GM13976 (cell line): ENCODE measurements around the gene ZFYVE28.

Source experiments
- DNase-seq: peaks from one replicate; pipeline ENCODE4 v3.0.0; 2012; ENCODE audit warnings: low spot score
- in situ Hi-C: fragments of 300-500 bp; cut with MboI; formaldehyde crosslinking; loops from one replicate; pipeline ENCODE4 v1.12.0; 2022; ENCODE audit warnings: low sequenced_read_pairs, mixed read lengths, inconsistent platforms; ENCODE audit not compliant: unreplicated experiment
- TF ChIP-seq, protein P1 (sequence below): IDR thresholded peaks from 2 replicates; pipeline ENCODE4 v1.5.1; 2012; ENCODE audit warnings: borderline replicate concordance, mild to moderate bottlenecking; ENCODE audit not compliant: insufficient read depth; ENCODE audit errors: extremely low read depth, missing control alignments, control extremely low read depth

The ZFYVE28 gene

DNA sequence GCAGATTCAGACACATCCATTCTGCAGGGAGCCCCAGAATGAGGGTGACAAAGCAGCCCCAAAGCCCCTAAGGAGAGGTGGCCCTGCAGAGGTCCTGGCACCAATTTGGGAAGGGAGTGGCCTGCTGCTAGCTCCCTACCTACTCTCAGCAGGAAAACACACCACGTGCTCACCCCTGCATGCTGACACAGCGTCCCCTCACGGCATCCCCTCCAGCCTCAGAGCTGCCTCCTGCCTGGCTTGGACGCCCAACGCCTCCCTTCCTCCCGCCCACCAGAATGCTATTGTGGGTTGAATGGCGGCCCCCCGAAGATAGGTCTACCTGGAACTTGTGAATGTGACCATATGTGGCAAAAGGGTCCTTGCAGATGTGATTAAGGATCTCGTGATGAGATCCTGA, 28.8 kb downstream of the ZFYVE28 start:
- DNase-seq, result no peak
- in situ Hi-C loops, result no loop called here
- TF ChIP-seq, protein P1, sequence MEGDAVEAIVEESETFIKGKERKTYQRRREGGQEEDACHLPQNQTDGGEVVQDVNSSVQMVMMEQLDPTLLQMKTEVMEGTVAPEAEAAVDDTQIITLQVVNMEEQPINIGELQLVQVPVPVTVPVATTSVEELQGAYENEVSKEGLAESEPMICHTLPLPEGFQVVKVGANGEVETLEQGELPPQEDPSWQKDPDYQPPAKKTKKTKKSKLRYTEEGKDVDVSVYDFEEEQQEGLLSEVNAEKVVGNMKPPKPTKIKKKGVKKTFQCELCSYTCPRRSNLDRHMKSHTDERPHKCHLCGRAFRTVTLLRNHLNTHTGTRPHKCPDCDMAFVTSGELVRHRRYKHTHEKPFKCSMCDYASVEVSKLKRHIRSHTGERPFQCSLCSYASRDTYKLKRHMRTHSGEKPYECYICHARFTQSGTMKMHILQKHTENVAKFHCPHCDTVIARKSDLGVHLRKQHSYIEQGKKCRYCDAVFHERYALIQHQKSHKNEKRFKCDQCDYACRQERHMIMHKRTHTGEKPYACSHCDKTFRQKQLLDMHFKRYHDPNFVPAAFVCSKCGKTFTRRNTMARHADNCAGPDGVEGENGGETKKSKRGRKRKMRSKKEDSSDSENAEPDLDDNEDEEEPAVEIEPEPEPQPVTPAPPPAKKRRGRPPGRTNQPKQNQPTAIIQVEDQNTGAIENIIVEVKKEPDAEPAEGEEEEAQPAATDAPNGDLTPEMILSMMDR, result no peak

DNA sequence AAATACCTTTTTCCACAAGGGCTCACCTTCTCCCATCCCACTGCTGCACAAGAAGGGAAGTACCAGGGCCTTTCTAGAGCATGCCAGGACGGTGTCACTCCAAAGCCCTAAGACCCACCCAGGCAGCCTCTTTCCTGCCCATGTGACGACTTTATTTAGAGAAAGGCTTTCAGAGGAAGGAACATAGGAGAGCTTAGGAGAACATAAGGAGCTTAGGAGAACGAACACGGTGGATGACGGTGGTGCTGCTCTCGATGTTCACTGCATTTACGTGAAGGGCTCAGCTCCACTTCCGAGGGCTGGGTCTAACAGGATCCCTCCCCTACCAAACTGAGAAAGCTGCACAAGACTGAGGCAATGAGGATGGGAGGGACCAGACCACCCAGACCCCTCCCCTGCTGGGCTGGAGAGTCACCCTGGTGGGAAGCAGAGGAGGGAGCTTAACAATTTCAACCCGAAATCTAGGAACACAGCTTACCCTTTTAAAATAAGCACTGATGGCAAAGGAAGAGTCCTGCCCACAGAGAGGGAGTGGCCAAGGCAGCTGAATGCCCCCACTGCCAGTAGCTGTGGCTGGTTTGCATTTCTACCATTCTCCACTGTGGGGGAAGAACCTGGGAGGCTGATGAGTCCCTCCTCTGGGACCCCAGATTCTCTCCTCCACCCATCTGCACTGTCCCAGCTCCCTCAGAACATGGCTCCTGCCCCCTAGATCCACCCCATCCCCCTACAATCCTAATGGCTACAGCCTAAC, 29.8 kb downstream of the ZFYVE28 start:
- TF ChIP-seq, protein P1, result no peak
- in situ Hi-C loops, result no loop called here
- DNase-seq, result no peak

DNA sequence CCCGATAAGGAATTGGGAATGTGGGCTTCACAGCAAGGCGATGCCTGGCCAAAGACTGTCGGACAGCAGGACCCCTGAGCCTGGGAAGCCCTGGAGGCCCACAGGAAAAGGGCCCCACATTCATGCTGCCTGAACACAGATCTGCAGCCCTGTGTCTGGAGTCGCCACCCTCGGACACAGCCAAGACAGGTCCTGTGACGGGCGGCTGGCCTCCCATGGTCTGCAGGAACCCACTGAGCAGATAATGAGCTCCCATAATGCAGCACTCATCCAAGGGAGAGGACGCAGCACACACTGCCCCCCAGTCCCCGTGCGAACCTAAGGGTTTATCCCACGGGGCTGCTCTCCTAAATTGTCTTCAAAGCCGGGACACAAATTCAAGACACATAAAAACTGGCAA, 30.6 kb downstream of the ZFYVE28 start:
- TF ChIP-seq, protein P1, result no peak
- no peak for DNase-seq
- in situ Hi-C loops, result no loop called here

GRCh38 chr4:2387218-2387617, 31.2 kb downstream of the ZFYVE28 start:
- no peak for DNase-seq
- TF ChIP-seq, protein P1, result no peak
- in situ Hi-C loops, result no loop called here

GRCh38 chr4:2386717-2387116, 31.7 kb downstream of the ZFYVE28 start:
- TF ChIP-seq, protein P1, result no peak
- no peak for DNase-seq
- in situ Hi-C loops, result no loop called here

DNA sequence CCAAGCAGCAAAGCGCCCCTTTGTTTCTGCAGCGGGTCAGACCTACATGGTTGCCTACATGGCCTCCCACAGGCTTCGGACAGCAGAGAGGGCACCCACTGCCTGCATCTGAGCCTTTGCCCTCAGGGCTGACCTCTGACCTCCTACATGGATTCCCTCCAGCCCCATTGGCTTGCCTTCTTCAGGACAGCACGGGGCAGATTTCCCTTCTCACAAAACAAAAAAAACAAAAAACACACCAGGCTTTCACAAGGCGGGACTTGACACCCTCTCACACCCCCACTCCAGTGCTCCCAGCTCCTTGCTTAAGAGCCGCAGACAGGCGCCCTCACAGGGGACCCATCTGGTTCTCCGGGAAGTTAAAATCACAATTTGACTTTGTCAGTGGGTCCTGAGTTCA, 32.9 kb downstream of the ZFYVE28 start:
- in situ Hi-C loops, result no loop called here
- TF ChIP-seq, protein P1, result no peak
- DNase-seq, result no peak
